T-helper 9 cell (primary cell): ENCODE measurements around the gene SMIM35.
"Not testable (repeated sequence)": the region's sequence is repeated elsewhere in the genome, so short reads cannot be mapped to it uniquely, and the experiment has no call there.

ENCODE experiments used
- DNase-seq: peaks from one replicate; pipeline ENCODE4 v3.0.0-alpha.2; 2020

The SMIM35 gene

DNA sequence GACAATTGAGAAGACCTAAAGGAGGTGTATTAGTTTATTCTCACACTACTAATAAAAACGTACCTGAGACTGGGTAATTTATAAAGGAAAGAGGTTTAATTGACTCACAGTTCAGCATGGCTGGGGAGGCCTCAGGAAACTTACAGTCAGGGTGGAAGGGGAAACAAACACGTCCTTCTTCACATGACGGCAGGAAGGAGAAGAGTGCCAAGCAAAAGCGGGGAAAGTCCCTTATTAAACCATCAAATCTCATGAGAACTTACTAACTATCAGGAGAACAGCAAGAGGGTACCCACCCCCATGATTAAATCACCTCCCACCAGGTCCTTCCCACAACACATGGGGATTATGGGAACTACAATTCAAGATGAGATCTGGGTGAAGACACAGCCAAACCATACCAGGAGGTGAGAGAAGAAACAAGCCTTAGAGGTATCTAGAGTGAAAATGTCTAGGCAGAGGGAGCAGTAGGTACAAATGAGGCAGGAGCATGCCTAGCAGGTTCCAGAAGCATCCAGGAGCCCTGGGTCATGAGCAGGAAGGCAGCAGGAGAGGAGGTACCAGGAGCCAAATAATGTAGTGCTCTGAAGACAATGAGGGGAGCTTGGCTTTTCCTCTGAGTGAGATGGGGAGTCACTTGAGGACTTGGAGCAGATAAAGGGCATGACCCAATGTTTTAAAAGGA is 69.0 kb downstream of the SMIM35 start:
- DNase-seq: no peak

GRCh38 chr11:118017111-118017510 is 69.7 kb downstream of the SMIM35 start:
- DNase-seq: no peak

GRCh38 chr11:118016104-118016503 is 70.7 kb downstream of the SMIM35 start:
- DNase-seq: no peak

DNA sequence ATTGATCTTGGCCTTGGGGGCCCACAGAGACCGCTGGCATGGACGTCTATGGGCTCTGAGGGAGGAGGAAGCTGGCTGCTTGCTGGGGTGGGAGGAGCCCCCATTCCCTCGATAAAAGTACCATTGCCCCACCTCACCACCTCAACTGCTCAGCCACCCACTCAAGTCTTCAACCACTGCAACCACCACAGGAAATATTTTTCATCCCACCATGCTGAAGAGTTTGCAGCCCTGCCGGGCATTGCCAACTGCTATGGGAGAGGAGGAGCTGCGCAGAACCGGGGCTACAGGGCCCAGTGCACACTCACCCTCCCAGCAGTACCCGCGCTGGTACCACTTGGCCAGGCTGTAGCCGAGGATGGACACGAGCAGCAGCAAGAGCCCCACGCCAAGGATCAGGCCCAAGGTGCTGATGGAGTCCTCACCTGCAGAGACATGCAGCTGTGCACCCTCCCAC is 71.3 kb downstream of the SMIM35 start:
- no peak for DNase-seq

GRCh38 chr11:118014022-118014421 is 72.7 kb downstream of the SMIM35 start:
- DNase-seq: no peak

GRCh38 chr11:118012083-118012669 is 74.6 kb downstream of the SMIM35 start:
- DNase-seq: no peak

DNA sequence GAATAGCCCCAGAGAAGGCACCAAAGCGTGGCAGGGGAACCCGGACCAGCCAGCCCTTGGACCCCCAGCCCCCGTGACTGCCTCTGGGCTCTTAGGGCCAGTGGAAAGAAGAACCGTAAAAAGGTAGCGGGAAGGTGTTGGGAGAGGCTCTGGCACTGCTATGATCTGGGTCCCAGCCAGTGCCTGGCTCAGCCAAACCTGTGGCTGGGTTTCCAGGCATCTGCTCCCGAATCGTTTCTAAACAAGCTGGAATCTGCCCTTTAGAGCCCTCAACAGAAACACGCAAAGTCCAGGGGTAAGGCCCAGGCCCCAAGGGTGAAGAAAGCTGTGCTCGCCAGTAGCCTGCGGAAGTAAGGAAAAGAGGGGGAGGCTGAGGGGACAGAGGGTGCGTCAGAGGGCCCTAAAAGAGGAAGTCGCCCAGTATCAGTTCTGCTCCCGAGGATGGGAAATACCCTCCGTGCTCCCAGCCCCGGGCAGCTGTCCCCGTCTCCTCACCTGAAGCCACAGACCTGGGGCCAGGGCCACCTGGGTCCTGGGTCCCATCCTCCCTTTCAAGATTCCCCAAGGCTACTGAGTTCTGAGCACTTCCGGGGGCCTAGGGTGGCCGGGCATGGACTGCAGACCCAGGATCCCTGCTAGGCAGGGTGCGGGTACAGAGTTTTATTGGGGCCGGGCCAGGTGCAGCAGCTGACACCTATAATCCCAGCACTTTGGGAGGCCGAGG is 75.9 kb downstream of the SMIM35 start:
- DNase-seq: no peak

GRCh38 chr11:118009864-118010737 is 76.7 kb downstream of the SMIM35 start:
- DNase-seq: no peak

- no peak for DNase-seq
Observed at GRCh38 chr11:118008271-118008911, 78.4 kb downstream of the SMIM35 start.

DNA sequence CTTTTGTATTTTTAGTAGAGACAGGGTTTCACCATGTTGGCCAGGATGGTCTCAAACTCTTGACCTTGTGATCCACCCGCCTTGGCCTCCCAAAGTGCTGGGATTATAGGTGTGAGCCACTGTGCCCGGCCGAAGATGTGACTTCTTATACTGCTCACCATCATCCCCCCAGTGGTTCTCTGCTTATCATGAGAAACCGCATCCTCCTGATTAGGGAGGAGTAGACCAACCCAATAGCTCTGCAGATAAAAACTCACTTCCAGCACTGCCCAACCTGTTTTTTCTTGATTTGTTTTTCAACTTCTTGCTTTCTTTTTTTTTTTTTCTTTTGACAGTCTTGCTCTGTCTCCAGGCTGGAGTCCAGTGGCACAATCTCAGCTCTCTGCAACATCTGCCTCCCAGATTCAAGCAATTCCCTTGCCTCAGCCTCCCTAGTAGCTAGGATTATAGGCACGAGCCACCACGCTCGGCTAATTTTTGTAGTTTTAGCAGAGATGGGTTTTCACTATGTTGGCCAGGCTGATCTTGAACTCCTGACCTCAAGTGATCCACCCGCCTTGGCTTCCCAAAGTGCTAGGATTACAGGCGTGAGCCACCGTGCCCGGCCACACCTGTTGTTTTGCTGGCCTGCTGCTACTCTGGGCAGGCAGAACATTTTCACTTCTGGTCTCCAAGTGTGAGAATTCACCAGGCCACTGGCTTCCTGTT is 79.0 kb downstream of the SMIM35 start:
- DNase-seq: not testable (repeated sequence)

- DNase-seq: no peak
Observed at GRCh38 chr11:118007040-118007439, 79.7 kb downstream of the SMIM35 start.

GRCh38 chr11:118006153-118006534 is 80.6 kb downstream of the SMIM35 start:
- no peak for DNase-seq

DNA sequence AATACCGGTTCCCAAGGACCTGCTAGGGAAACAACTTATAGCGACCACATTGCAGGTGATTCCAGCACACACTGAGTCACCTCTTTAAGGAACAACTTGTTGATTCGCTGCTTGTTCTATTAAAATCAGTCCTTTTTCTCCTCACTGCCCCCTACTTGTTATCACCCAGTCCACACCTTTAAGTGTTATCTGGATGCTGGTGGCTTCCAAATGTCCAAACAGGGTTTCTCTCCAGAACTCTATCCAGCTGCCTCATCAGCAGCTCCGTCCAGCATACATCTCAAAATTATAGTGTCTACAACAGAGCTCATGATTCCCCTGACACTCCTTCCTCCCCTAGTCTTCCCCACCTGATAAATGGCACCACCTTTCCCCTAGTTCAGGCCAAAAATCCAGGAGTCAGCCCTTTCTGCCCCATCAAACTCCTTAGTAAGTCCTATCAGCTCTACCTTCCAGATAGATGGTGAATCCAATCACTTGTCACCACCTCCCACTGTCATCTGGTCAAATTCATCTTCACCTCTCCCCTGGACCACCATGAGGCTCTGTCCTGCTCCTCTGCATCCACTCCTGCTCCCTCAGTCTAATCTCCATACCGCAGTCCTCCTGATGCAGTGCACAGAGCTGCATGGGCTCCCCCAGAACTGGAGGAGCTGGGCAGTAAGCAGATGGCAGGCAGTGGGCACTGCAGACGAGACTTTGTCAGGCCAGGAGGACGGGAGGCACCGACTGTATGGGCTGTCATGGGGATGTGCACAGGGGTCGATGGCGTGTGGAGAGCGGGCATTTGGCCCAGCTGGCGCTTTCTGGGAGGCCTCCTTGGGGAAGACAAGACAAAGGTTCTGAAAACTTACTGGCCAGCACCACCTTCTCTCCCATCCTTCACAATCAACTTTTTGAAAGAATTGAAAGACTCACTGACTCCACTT is 81.3 kb downstream of the SMIM35 start:
- no peak for DNase-seq

GRCh38 chr11:118004543-118005223 is 82.1 kb downstream of the SMIM35 start:
- DNase-seq: no peak

DNA sequence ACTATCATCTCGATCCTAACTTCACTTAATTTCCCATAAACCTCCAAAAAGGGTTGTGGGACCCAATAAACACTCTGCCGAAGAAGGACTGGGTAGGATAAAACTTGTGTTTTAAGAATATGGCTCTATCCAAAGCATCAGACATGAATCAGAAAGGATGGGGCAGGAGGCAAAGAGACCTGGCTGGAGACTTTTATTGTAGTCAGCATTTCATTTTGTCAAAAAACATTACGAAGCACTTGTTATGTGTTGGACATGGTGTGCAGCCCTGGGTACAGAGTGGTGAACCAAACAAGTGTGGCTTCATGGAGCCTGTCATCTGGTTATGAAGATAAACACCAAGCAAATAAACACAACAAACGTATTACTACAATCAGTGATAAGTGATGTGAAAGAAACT is 83.3 kb downstream of the SMIM35 start:
- DNase-seq: no peak

DNA sequence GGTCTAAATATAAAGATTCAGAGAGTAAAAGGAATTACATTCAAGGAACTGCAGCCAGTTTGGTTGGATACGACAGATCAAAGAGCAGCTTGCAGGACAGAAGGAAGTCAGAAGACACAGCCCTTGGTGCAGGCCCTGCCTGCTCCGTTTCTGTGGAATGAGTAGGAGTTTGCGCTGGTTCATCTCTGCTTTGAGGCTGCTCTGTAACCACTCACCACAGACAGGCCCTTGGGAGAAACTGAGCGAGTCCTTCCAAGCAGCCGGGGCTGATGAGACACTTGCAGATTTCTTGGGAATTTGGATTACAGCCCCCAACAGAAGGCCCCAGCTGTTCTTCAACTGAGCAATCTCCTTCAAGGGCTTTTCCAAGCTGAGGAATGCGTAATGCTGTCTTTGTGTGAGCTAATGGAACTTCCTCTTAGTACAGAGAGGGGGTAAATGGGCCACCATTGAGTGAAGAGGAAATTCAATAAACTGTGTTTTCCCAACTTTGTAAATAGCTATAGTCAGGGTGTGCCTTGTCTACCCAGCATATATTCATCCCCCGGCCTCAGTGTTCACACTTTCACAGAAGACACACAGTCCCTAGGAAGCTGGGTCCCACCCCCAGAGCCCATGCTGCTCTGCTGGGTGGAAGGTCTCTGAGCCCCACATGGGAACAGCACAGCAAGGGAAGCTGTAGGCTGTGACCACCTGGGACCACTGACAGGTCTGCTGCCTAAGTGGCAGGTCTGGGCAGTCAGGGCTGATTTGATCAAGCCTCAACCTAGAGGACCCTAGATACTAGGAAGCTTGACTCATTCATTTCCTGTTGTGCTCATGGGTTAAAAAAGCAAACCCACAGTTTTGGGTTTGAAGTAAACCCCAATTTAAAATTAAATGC is 84.0 kb downstream of the SMIM35 start:
- no peak for DNase-seq

GRCh38 chr11:118002010-118002540 is 84.7 kb downstream of the SMIM35 start:
- no peak for DNase-seq

DNA sequence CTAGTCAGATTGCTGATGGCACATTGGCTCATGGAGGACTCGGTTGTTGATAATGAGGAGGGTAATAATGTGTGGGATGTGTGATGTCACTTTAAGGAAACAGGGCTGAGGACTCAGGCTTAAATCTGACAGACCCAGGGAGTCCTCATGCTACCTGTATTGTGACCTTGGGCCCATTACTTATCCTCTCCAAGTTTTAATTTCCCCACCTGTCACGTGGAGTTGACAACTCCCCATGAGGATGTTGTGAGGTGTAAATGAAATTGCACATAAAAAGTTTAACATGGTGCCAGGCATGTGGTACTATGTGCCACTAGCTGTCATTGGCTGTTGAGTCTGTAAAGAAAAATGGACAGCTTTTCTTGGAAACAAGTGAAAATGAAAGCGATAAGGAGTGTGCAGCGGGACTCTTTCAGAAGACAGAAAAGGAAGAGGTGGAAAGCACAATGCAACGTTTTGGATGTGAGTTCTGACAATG is 85.2 kb downstream of the SMIM35 start:
- no peak for DNase-seq

DNA sequence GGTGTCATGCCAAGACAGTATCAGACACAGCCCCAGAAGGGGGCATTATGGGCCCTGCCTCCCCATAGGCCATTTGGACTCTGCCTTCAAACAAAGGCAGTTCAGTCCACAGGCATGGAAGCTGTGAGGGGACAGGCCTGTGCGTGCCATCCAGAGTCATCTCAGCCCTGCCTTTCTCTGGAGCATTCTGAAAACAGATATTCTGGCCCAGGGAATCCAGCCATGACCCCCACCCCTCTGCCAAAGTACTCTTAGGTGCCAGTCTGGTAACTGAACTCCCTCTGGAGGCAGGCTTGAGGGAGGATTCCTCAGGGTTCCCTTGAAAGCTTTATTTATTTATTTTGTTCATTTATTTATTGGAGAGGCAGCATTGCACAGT is 85.9 kb downstream of the SMIM35 start:
- DNase-seq: no peak
